IMR-90 (cell line): ENCODE measurements around the gene TOB2. TPM values are rescaled to one million over a fixed set of nuclear protein-coding genes. Genes with fewer than 3 reads are reported as not detected.

ENCODE experiments used
- ATAC-seq: fragments of 200-7000 bp; cut with Tn5 transposase; 2 replicates; pipeline ENCODE4 v1.9.1; 2020; ENCODE audit warnings: low read depth, mild to moderate bottlenecking, moderate library complexity
- BruUV-seq: library from RNA; stranded (reverse); fragments of 400-500 nt; replicated peaks from 2 replicates; lab custom pipeline; 2021; lab: Mats Ljungman, UMichigan
- CTCF ChIA-PET: fragments of 300-600 bp; formaldehyde crosslinking; extraction: SDS; loops from one replicate; lab custom pipeline; 2021; ENCODE audit warnings: antibody characterized with exemption; lab: Yijun Ruan, JAX
- POLR2A ChIA-PET: fragments of 300-600 bp; sonication (Branson Sonifier 250); formaldehyde crosslinking; loops from one replicate; lab custom pipeline; 2022; ENCODE audit warnings: antibody characterized with exemption; ENCODE audit not compliant: unreplicated experiment; lab: Charles Lee
- DNase-seq: peaks from one replicate; pipeline ENCODE4 v3.0.0; 2013
- H2AFZ ChIP-seq: replicated peaks from 2 replicates; pipeline ENCODE3; 2013; ENCODE audit warnings: low read length, mild to moderate bottlenecking; ENCODE audit not compliant: poor library complexity
- H2AK5ac ChIP-seq: 2 replicates; pipeline ENCODE4 v1.6.1; 2013; ENCODE audit warnings: low read depth, low read length, inconsistent platforms
- H2AK9ac ChIP-seq: replicated peaks from 2 replicates; pipeline ENCODE3; 2013; ENCODE audit warnings: mild to moderate bottlenecking, low read depth, low read length, moderate library complexity; ENCODE audit not compliant: poor library complexity
- H2BK120ac ChIP-seq: 2 replicates; pipeline ENCODE4 v1.6.1; 2013; ENCODE audit warnings: low read depth, low read length, inconsistent platforms
- H2BK15ac ChIP-seq: 3 replicates; pipeline ENCODE4 v1.6.1; 2013; ENCODE audit warnings: low read depth, low read length, inconsistent platforms
- H2BK20ac ChIP-seq: 2 replicates; pipeline ENCODE4 v1.6.1; 2013; ENCODE audit warnings: low read depth, mild to moderate bottlenecking, inconsistent platforms, low read length, moderate library complexity
- H2BK5ac ChIP-seq: 2 replicates; pipeline ENCODE4 v1.6.1; 2013; ENCODE audit warnings: mild to moderate bottlenecking, low read depth, low read length, inconsistent platforms; ENCODE audit not compliant: poor library complexity, severe bottlenecking
- H3K14ac ChIP-seq: replicated peaks from 2 replicates; pipeline ENCODE4 v1.6.1; 2013; ENCODE audit warnings: low read depth, low read length, inconsistent platforms
- H3K18ac ChIP-seq: 2 replicates; pipeline ENCODE4 v1.6.1; 2013; ENCODE audit warnings: low read depth, low read length, control low read depth
- H3K23ac ChIP-seq: 2 replicates; pipeline ENCODE4 v1.6.1; 2013; ENCODE audit warnings: low read depth, low read length, inconsistent platforms
- H3K27ac ChIP-seq: 2 replicates; pipeline ENCODE4 v1.5.1; 2013; ENCODE audit warnings: mild to moderate bottlenecking, control low read depth, low read length; ENCODE audit not compliant: insufficient read depth
- H3K27me3 ChIP-seq: 2 replicates; pipeline ENCODE4 v1.6.1; 2013; ENCODE audit warnings: low read length; ENCODE audit not compliant: control insufficient read depth, insufficient read depth
- H3K36me3 ChIP-seq: 2 replicates; pipeline ENCODE4 v1.6.1; 2013; ENCODE audit warnings: low read length, mixed read lengths; ENCODE audit not compliant: control insufficient read depth, insufficient read depth
- H3K4ac ChIP-seq: 2 replicates; pipeline ENCODE4 v1.6.1; 2013; ENCODE audit warnings: low read depth, low read length, inconsistent platforms
- H3K4me1 ChIP-seq: 2 replicates; pipeline ENCODE4 v1.6.1; 2013; ENCODE audit warnings: low read length, mixed read lengths; ENCODE audit not compliant: control insufficient read depth, insufficient read depth
- H3K4me2 ChIP-seq: 2 replicates; pipeline ENCODE4 v1.6.1; 2013; ENCODE audit warnings: low read depth, mild to moderate bottlenecking, control low read depth, low read length, moderate library complexity
- H3K4me3 ChIP-seq: 2 replicates; pipeline ENCODE4 v1.5.1; 2013; ENCODE audit warnings: low read depth, mild to moderate bottlenecking, control low read depth, low read length, moderate library complexity; ENCODE audit not compliant: insufficient read depth
- H3K56ac ChIP-seq: 2 replicates; pipeline ENCODE4 v1.6.1; 2013; ENCODE audit warnings: low read length, inconsistent platforms; ENCODE audit not compliant: insufficient read depth; ENCODE audit errors: extremely low read depth
- H3K79me1 ChIP-seq, 2 experiments: 2 replicates each; pipeline ENCODE4 v1.6.1; 2013; ENCODE audit warnings: low read length in 2 of 2, inconsistent platforms in 1 of 2, low read depth in 1 of 2
- H3K9ac ChIP-seq: 2 replicates; pipeline ENCODE4 v1.6.1; 2013; ENCODE audit warnings: low read depth, low read length, control low read depth
- H3K9me1 ChIP-seq: 2 replicates; pipeline ENCODE4 v1.6.1; 2013; ENCODE audit warnings: low read length, inconsistent platforms; ENCODE audit not compliant: insufficient read depth
- H3K9me3 ChIP-seq: 2 replicates; pipeline ENCODE4 v1.6.1; 2013; ENCODE audit warnings: low read length; ENCODE audit not compliant: control insufficient read depth, insufficient read depth
- H4K20me1 ChIP-seq: 2 replicates; pipeline ENCODE4 v1.6.1; 2013; ENCODE audit warnings: low read length, inconsistent platforms; ENCODE audit not compliant: insufficient read depth
- H4K5ac ChIP-seq: 2 replicates; pipeline ENCODE4 v1.6.1; 2013; ENCODE audit warnings: mild to moderate bottlenecking, low read depth, low read length, control low read depth
- H4K8ac ChIP-seq, 2 experiments: 2 replicates each; pipeline ENCODE4 v1.6.1; 2013; ENCODE audit warnings: low read depth in 2 of 2, low read length in 2 of 2, control low read depth in 1 of 2, inconsistent platforms in 1 of 2
- H4K91ac ChIP-seq: 2 replicates; pipeline ENCODE4 v1.6.1; 2013; ENCODE audit warnings: low read depth, low read length, inconsistent platforms; ENCODE audit not compliant: insufficient read depth
- CEBPB ChIP-seq: IDR thresholded peaks from 2 replicates; pipeline ENCODE4 v1.6.1; 2012; ENCODE audit warnings: low read depth, low read length, improper control_type of control experiment
- MXI1 ChIP-seq: IDR thresholded peaks from 2 replicates; pipeline ENCODE4 v1.6.1; 2012; ENCODE audit warnings: low read depth, mild to moderate bottlenecking, low read length, moderate library complexity, borderline replicate concordance
- WGBS, 2 experiments: methylation state at CpG; one replicate each; pipeline versions ENCODE4 v1.1.5 to v1.1.7; 2013; ENCODE audit warnings: missing lambda C conversion rate in 2 of 2; ENCODE audit not compliant: insufficient read length in 1 of 2; ENCODE audit errors: extremely low coverage in 2 of 2; 5-methylcytosine and 5-hydroxymethylcytosine counted together
- dilution Hi-C: fragments of 300-500 bp; cut with HindIII; formaldehyde crosslinking; loops from one replicate; pipeline ENCODE4 v1.14.3; 2018; ENCODE audit warnings: low sequenced_read_pairs; ENCODE audit not compliant: unreplicated experiment
- in situ Hi-C: fragments of 300-500 bp; cut with MboI; formaldehyde crosslinking; loops from 3 replicates; pipeline ENCODE4 v1.14.3; 2019; ENCODE audit warnings: low sequenced_read_pairs, inconsistent platforms, mixed read lengths
- intact Hi-C: fragments of 100-400 bp; cut with micrococcal nuclease; formaldehyde crosslinking; loops from 2 replicates; pipeline ENCODE4 v1.10.0; 2022
- polyA plus RNA-seq, 3 experiments: library from polyadenylated mRNA; depleted of rRNA; stranded (reverse); fragments of >200 nt; gene quantifications; 2 replicates each; pipeline ENCODE4 v1.2.3, GENCODE V29; 2012; ENCODE audit warnings: low replicate concordance in 1 of 3
- total RNA-seq: library from RNA; depleted of rRNA; stranded (reverse); fragments of >200 nt; gene quantifications from 2 replicates; pipeline ENCODE4 v1.2.3, GENCODE V29; 2012

TOB2 gene
- total and polyA plus RNA-seq, 2 of the 4 experiments (the other 2 are of a cell fraction): 17.4 to 23.3 TPM

DNA sequence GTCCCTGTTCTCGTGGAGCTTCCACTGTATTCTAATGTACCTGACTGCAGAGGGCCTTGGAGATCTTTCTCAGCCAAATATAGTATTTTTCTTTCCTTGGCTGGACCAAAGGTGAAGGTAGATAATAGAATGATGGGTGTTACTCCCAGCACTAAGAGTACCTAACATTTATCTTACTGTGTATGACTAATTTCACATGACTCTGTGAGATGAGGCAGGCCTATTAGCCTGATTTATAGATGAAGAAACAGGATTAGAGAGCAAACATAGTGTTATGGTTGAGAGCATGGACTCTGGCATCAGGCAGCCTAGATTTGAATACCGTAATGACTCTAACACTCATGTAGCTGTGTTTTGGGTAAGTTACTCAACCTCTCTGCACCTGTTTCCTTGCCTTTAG, 25.0 kb upstream of the TOB2 start:
- H2BK20ac ChIP-seq: no peak overlapping the region
- H3K9me3 ChIP-seq: no peaks in the 10 kb centered on the region
- H2AK5ac ChIP-seq: no peak overlapping the region
- no peak for DNase-seq
- no peak overlapping the region for H2BK15ac ChIP-seq
- dilution Hi-C loops (no loop called here), in situ Hi-C loops (no loop called here), intact Hi-C loops (no loop called here)
- no peak for ATAC-seq
- H4K5ac ChIP-seq: no peak overlapping the region
- no peak overlapping the region for H2AFZ ChIP-seq
- no peak overlapping the region for H3K4me2 ChIP-seq
- H2AK9ac ChIP-seq: no peak overlapping the region
- peaks cover 7% of the 10 kb centered on the region; the same call in 1 of the 2 replicates for H4K20me1 ChIP-seq
- H3K9me1 ChIP-seq: peaks cover 9% of the 10 kb centered on the region
- no peak overlapping the region for H3K4ac ChIP-seq
- peaks cover 10% of the 10 kb centered on the region for H3K36me3 ChIP-seq
- peaks cover 26 to 72% of the 10 kb centered on the region in 2 experiments for H3K79me1 ChIP-seq
- H3K4me3 ChIP-seq: no peak overlapping the region
- H3K27me3 ChIP-seq: no peaks in the 10 kb centered on the region
- no peak overlapping the region for H3K27ac ChIP-seq
- BruUV-seq: no TSS peak
- ChIA-PET POLR2A (no interaction called here), CTCF (no interaction called here)
- WGBS, 2 experiments: no CpG with 5 or more reads among the region's 2 CpGs
- H3K18ac ChIP-seq: no peak overlapping the region
- no peak overlapping the region for H3K14ac ChIP-seq
- no peak overlapping the region for H4K91ac ChIP-seq
- H3K56ac ChIP-seq: no peak overlapping the region
- no peak overlapping the region for H2BK5ac ChIP-seq
- H4K8ac ChIP-seq: no peak overlapping the region
- H3K9ac ChIP-seq: no peak overlapping the region
- no peak overlapping the region for H2BK120ac ChIP-seq
- H3K4me1 ChIP-seq: peaks cover 4% of the 10 kb centered on the region
- no peak overlapping the region for H3K23ac ChIP-seq
- TF ChIP-seq CEBPB (no peak), MXI1 (no peak)
